ENCODE results near the gene CEP55. TPM values are rescaled to one million over a fixed set of nuclear protein-coding genes. Genes with fewer than 3 reads are reported as not detected.

Gene CEP55
- total and polyA plus RNA-seq, 9 of the 15 experiments (the other 6 are each of a cell fraction or from before 2014, with no cell fraction given) = 4.4 to 32.5 (median 18.1) TPM

- DNase-seq (ENCODE audit: extremely low read depth in 1 of 4, low spot score in 3 of 4) (no peak), ATAC-seq (no peak), FAIRE-seq (no peak)
- CTCF ChIA-PET (ENCODE audit: low intra/inter-chr PET ratio) = no interaction called here
- H3K9me1 ChIP-seq (ENCODE audit: control insufficient read depth, insufficient read depth, low read length) = no peaks in the 10 kb centered on the region
- TF ChIP-seq ZNF146 (CRISPR knock-in tag; IDR thresholded peaks at IDR 0.05; ENCODE audit: unreplicated experiment) (no peak), NCOR1 (IDR thresholded peaks at IDR 0.05) (no peak), STAG1 (CRISPR knock-in tag; IDR thresholded peaks at IDR 0.05; ENCODE audit: borderline replicate concordance) (no peak), LEF1 (IDR thresholded peaks at IDR 0.05) (no peak), POLR2AphosphoS5 (IDR thresholded peaks at IDR 0.05; ENCODE audit: control insufficient read depth, insufficient read depth, low read depth, low read length) (no peak), MAFK (IDR thresholded peaks at IDR 0.05; ENCODE audit: low read length) (no peak), ZNF347 (CRISPR knock-in tag; IDR thresholded peaks at IDR 0.05; ENCODE audit: low read depth) (no peak), NRF1 (conservative IDR thresholded peaks at IDR 0.05 in 1 of 2, IDR thresholded peaks at IDR 0.05 in 1 of 2) (no peak), FOS (IDR thresholded peaks at IDR 0.05; ENCODE audit: extremely low read depth, insufficient read length) (no peak), HEY1 (CRISPR knock-in tag; IDR thresholded peaks at IDR 0.05; ENCODE audit: borderline replicate concordance) (no peak), ZNF778 (CRISPR knock-in tag; IDR thresholded peaks at IDR 0.05) (no peak), GTF2F1 (IDR thresholded peaks at IDR 0.05; ENCODE audit: low read depth, low read length) (no peak), ZNF717 (CRISPR knock-in tag; IDR thresholded peaks at IDR 0.05) (no peak), ZNF76 (CRISPR knock-in tag; IDR thresholded peaks at IDR 0.05; ENCODE audit: borderline replicate concordance) (no peak), PHF21A (IDR thresholded peaks at IDR 0.05; ENCODE audit: borderline replicate concordance, low read depth) (no peak), EP300 (IDR thresholded peaks at IDR 0.05; ENCODE audit: low read length) (no peak), RAD51 (IDR thresholded peaks at IDR 0.05; ENCODE audit: borderline replicate concordance, low read depth) (no peak)
- TF ChIP-seq, protein P1, sequence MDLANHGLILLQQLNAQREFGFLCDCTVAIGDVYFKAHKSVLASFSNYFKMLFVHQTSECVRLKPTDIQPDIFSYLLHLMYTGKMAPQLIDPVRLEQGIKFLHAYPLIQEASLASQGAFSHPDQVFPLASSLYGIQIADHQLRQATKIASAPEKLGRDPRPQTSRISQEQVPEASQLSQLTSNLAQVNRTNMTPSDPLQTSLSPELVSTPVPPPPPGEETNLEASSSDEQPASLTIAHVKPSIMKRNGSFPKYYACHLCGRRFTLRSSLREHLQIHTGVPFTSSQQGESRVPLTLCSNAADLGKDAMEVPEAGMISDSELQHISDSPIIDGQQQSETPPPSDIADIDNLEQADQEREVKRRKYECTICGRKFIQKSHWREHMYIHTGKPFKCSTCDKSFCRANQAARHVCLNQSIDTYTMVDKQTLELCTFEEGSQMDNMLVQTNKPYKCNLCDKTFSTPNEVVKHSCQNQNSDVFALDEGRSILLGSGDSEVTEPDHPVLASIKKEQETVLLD (IDR thresholded peaks at IDR 0.05) = no peak
- intact Hi-C loops (cut with micrococcal nuclease) = no loop called here
- H3K36me3 ChIP-seq (ENCODE audit: control insufficient read depth, insufficient read depth, low read length) = no peaks in the 10 kb centered on the region
- 0% methylated on average over 3 of the region's 3 CpGs for WGBS (ENCODE audit: insufficient coverage, low coverage, missing lambda C conversion rate)
- H3K79me2 ChIP-seq (ENCODE audit: control insufficient read depth, insufficient read depth, low read length) = no peaks in the 10 kb centered on the region
- no peaks in the 10 kb centered on the region for H4K20me1 ChIP-seq (replicated peaks; ENCODE audit: control insufficient read depth, insufficient read depth, low read length)
- no peak overlapping the region for H3K9ac ChIP-seq (ENCODE audit: insufficient read depth in 1 of 2, low read depth in 2 of 2, low read length in 2 of 2)
- no peak overlapping the region for H3K4me3 ChIP-seq
- H3K27me3 ChIP-seq (ENCODE audit: control insufficient read depth in 2 of 2, insufficient read depth in 2 of 2, low read length in 2 of 2) = peaks cover 7 to 47% of the 10 kb centered on the region in 2 experiments; a peak in 4 of 5 replicates
- no TSS peak for BruUV-seq (replicated peaks)
- no peak overlapping the region for H3K27ac ChIP-seq (ENCODE audit: extremely low read depth, low read depth, low read length)
- POLR2A ChIA-PET = no interaction called here
- no peak overlapping the region for H2AFZ ChIP-seq (ENCODE audit: low read depth, low read length)
- H3K9me3 ChIP-seq (replicated peaks; ENCODE audit: control insufficient read depth, insufficient read depth, low read depth, low read length) = no peaks in the 10 kb centered on the region
- H3K4me1 ChIP-seq (replicated peaks in 1 of 2; ENCODE audit: control insufficient read depth in 2 of 2, insufficient read depth in 2 of 2, low read length in 2 of 2) = peaks cover 0 to 7% of the 10 kb centered on the region in 2 experiments; a peak in 2 of 5 replicates
- in situ Hi-C loops (cut with MboI) = no loop called here
- H3K4me2 ChIP-seq (ENCODE audit: insufficient read depth, low read length) = no peak overlapping the region
These were observed 69.0 kb downstream of the CEP55 start for GRCh38 chr10:93565446-93565845.

Data from K562 (cell line).